Activated B cell treated with CpG ODN at 0.5 μM for 24 hours (primary cell): ENCODE results near the gene FBXL7. TPM values are rescaled to one million over a fixed set of nuclear protein-coding genes. Genes with fewer than 3 reads are reported as not detected.

Experiments
- ATAC-seq: fragments of 200-7000 bp; cut with Tn5 transposase; one replicate; pipeline ENCODE4 v1.10.0; 2021; ENCODE audit warnings: low read depth, mild to moderate bottlenecking, moderate library complexity
- CTCF ChIA-PET: fragments of 350-600 bp; sonication (Branson Sonifier 250); formaldehyde crosslinking; loops from one replicate; lab custom pipeline; 2021; ENCODE audit warnings: antibody characterized with exemption; lab: Charles Lee
- POLR2A ChIA-PET: fragments of 350-600 bp; sonication (Branson Sonifier 250); formaldehyde crosslinking; loops from one replicate; lab custom pipeline; 2021; ENCODE audit warnings: antibody characterized with exemption; lab: Charles Lee
- DNase-seq: peaks from one replicate; pipeline ENCODE4 v3.0.0; 2022
- H3K27ac Mint-ChIP-seq: one replicate; pipeline ENCODE4 v1.8.0; 2020; ENCODE audit warnings: mixed read lengths
- H3K27me3 Mint-ChIP-seq: one replicate; pipeline ENCODE4 v1.8.0; 2021; ENCODE audit warnings: mixed read lengths
- H3K36me3 Mint-ChIP-seq: one replicate; pipeline ENCODE4 v1.8.0; 2021; ENCODE audit warnings: low read depth, mixed read lengths
- H3K4me1 Mint-ChIP-seq: one replicate; pipeline ENCODE4 v1.8.0; 2021; ENCODE audit warnings: mixed read lengths
- H3K4me3 Mint-ChIP-seq: one replicate; pipeline ENCODE4 v1.8.0; 2020; ENCODE audit warnings: mild to moderate bottlenecking, mixed read lengths
- H3K9me3 Mint-ChIP-seq: one replicate; pipeline ENCODE4 v1.8.0; 2020; ENCODE audit warnings: mixed read lengths
- intact Hi-C: fragments of 100-400 bp; cut with micrococcal nuclease; formaldehyde crosslinking; loops from one replicate; pipeline ENCODE4 v1.15.1; 2024
- total RNA-seq: library from RNA; stranded (reverse); gene quantifications from 2 replicates; pipeline ENCODE4 v1.2.3, GENCODE V29; 2022
- TF ChIP-seq, protein P1 (sequence below): fragments of 200-600 bp; IDR thresholded peaks from one replicate; pipeline ENCODE4 v1.8.0; 2022; ENCODE audit warnings: antibody characterized with exemption, mild to moderate bottlenecking

Gene FBXL7
- total RNA-seq, 1 donor from 2014 or later, result not detected

DNA sequence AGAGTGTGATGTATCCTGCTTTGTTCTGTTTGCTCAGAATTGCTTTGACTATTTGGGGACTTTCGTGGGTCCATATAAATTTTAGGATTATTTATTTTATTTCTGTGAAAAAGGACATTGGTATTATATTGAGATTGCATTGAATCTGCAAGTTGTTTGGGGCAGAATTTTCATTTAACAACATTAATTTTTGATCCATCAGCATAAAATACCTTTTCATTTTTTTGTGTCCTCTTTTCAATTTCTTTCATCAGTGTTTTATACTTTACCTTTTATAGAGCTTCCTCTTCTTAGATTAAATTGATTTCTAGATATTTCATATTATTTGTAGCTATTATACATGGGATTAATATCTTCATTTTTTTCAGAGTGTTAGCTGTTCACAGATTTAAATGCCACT is 40.8 kb upstream of the FBXL7 start:
- no peak overlapping the region for H3K27ac Mint-ChIP-seq
- TF ChIP-seq, protein P1, sequence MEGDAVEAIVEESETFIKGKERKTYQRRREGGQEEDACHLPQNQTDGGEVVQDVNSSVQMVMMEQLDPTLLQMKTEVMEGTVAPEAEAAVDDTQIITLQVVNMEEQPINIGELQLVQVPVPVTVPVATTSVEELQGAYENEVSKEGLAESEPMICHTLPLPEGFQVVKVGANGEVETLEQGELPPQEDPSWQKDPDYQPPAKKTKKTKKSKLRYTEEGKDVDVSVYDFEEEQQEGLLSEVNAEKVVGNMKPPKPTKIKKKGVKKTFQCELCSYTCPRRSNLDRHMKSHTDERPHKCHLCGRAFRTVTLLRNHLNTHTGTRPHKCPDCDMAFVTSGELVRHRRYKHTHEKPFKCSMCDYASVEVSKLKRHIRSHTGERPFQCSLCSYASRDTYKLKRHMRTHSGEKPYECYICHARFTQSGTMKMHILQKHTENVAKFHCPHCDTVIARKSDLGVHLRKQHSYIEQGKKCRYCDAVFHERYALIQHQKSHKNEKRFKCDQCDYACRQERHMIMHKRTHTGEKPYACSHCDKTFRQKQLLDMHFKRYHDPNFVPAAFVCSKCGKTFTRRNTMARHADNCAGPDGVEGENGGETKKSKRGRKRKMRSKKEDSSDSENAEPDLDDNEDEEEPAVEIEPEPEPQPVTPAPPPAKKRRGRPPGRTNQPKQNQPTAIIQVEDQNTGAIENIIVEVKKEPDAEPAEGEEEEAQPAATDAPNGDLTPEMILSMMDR, result no peak
- no peak overlapping the region for H3K4me3 Mint-ChIP-seq
- ChIA-PET POLR2A (no interaction called here), CTCF (no interaction called here)
- H3K27me3 Mint-ChIP-seq, result no peaks in the 10 kb centered on the region
- peaks cover 6% of the 10 kb centered on the region for H3K9me3 Mint-ChIP-seq
- no peak for DNase-seq
- H3K36me3 Mint-ChIP-seq, result no peaks in the 10 kb centered on the region
- intact Hi-C loops, result no loop called here
- H3K4me1 Mint-ChIP-seq, result no peaks in the 10 kb centered on the region
- ATAC-seq, result no peak

DNA sequence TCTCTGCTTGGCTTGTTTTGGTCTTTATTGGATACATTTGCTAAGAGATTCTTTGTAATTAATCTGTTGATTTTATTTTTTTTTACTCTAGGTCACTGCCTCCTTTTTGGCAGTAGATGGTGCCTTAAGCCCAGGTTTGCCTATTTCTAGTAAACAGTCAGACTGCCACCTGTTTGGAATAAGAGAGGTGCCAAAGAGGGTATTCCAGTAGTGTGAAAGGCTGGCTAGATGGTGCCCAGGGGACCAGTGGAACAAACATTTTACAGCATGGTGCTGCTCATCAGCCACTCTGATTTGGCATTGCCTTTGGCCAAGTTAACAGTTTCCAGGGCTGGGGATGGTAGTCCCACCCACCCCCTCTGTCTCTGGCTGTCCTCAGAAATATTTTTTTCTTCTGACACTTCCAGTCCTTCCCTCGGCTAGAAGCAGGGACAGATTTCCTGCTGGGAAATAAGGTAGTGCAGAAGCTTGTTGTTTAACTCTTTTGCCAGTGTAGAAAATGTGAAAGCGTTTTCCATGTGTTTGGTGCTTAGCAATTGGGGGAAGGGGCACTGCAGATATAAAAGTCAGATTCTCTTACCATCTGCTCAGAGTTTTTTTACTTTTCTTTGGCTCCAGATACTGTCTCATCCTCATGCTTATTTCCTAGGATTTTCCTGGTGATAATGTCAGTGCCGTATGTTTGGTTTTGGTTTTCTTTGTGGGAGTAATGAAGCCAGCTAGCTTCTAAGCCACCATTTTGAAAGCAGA is 36.6 kb upstream of the FBXL7 start:
- DNase-seq (no peak), ATAC-seq (no peak)
- Mint-ChIP-seq H3K27me3 (no peaks in the 10 kb centered on the region), H3K4me3 (no peak overlapping the region), H3K36me3 (no peaks in the 10 kb centered on the region), H3K9me3 (peaks cover under 1% of the 10 kb centered on the region), H3K4me1 (no peaks in the 10 kb centered on the region), H3K27ac (no peak overlapping the region)
- ChIA-PET POLR2A (no interaction called here), CTCF (no interaction called here)
- TF ChIP-seq, protein P1, result no peak
- intact Hi-C loops, result no loop called here

DNA sequence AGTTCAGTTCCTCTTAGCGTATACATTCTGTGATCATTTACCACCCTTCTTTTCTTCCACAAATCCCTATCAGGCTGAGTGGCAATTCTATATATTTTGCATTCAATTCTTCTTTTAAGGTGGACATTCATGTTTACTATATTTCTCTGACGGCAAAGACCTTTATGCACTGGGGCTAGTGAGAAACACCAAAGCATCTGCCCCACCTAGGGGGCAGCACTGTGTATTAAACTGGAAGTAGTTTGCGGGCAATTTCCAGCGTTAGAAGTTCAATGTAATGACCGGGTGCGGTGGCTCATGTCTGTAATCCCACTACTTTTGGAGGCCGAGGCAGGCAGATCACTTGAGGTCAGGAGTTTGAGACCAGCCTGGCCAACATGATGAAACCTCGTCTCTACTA is 27.9 kb upstream of the FBXL7 start:
- ATAC-seq, result no peak
- Mint-ChIP-seq H3K27ac (no peak overlapping the region), H3K36me3 (no peaks in the 10 kb centered on the region), H3K27me3 (no peaks in the 10 kb centered on the region), H3K9me3 (peaks cover 12% of the 10 kb centered on the region), H3K4me1 (no peaks in the 10 kb centered on the region), H3K4me3 (no peak overlapping the region)
- intact Hi-C loops, result no loop called here
- TF ChIP-seq, protein P1, result no peak
- POLR2A ChIA-PET, result no interaction called here
- CTCF ChIA-PET, result no interaction called here
- no peak for DNase-seq

DNA sequence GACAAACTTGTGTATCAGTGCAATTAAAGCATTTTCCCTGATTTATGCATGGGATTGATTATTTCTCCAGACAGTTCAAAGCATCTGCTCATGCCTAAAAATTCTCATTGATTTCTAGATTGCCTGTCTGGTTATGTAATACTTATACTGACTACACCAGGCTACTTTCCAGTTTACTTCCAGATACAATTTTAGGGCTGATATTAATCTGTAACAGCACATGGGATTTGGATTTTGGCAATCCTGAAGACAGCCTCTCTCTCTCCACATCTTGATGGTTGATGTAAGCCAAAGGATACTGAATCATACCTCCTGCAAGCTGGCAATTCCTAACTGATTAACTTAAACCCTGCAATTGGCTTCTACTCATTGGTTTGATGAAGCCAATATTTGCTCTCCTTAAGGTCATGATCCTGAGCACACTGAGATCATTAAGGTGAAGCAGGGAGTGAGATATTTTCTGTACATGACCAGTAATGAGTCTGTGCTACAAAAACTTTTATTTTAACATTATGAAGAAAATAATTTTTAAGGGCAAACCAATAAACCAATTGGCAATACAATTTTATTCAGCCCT is 25.7 kb upstream of the FBXL7 start:
- Mint-ChIP-seq H3K4me1 (no peaks in the 10 kb centered on the region), H3K4me3 (no peak overlapping the region), H3K36me3 (no peaks in the 10 kb centered on the region), H3K27me3 (no peaks in the 10 kb centered on the region), H3K9me3 (peaks cover 19% of the 10 kb centered on the region), H3K27ac (no peak overlapping the region)
- ATAC-seq (no peak), DNase-seq (no peak)
- CTCF ChIA-PET, result no interaction called here
- TF ChIP-seq, protein P1, result no peak
- intact Hi-C loops, result no loop called here
- POLR2A ChIA-PET, result no interaction called here

DNA sequence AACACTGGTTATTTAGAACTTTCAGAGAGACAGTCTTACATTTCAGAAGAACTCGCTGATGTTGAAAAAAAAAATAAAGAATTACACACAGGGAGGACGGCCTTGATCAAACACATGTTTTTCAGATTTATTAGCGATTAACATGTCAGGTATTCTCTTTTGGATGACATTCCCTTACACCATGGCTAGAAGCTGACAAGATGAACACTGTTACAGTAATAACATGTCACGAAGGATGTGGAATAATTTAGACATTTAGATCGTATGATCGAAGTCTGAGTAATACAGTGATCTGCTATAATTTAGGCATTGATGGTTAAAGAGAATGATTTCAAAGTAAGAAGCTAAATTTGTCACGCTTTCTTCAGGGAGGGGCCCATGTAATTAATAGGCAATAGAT is 24.6 kb upstream of the FBXL7 start:
- no peaks in the 10 kb centered on the region for H3K36me3 Mint-ChIP-seq
- H3K4me1 Mint-ChIP-seq, result no peaks in the 10 kb centered on the region
- POLR2A ChIA-PET, result no interaction called here
- H3K27ac Mint-ChIP-seq, result no peak overlapping the region
- H3K27me3 Mint-ChIP-seq, result no peaks in the 10 kb centered on the region
- DNase-seq (no peak), ATAC-seq (no peak)
- TF ChIP-seq, protein P1, result no peak
- H3K4me3 Mint-ChIP-seq, result no peak overlapping the region
- CTCF ChIA-PET, result no interaction called here
- peaks cover 15% of the 10 kb centered on the region for H3K9me3 Mint-ChIP-seq
- intact Hi-C loops, result no loop called here
